H7 (cell line): ENCODE data around the gene SLC7A1. TPM values are rescaled to one million over a fixed set of nuclear protein-coding genes. Genes with fewer than 3 reads are reported as not detected.

Source experiments
- DNase-seq: peaks from one replicate; pipeline ENCODE4 v3.0.0; 2012
- H3K27me3 ChIP-seq: 2 replicates; pipeline ENCODE4 v1.6.0; 2011; ENCODE audit warnings: mild to moderate bottlenecking, low read length; ENCODE audit not compliant: control insufficient read depth, insufficient read depth
- H3K36me3 ChIP-seq: replicated peaks from 2 replicates; pipeline ENCODE4 v1.5.1; 2011; ENCODE audit warnings: low read length; ENCODE audit not compliant: control insufficient read depth, insufficient read depth
- H3K4me3 ChIP-seq: 2 replicates; pipeline ENCODE4 v1.5.1; 2011; ENCODE audit warnings: low read depth, mild to moderate bottlenecking, control low read depth, low read length, moderate library complexity; ENCODE audit not compliant: insufficient read depth
- total RNA-seq: library from RNA; depleted of rRNA; stranded (reverse); fragments of >200 nt; shearing (Covaris generic); gene quantifications from 2 replicates; pipeline ENCODE4 v1.2.3, GENCODE V29; 2014

Gene SLC7A1
- total RNA-seq, 1 experiment from 2014 or later = 19.0 TPM

- Histone ChIP-seq H3K36me3 (peaks cover 2% of the 10 kb centered on the region; the same call in 1 of the 2 replicates), H3K27me3 (no peaks in the 10 kb centered on the region; the same call in 1 of the 2 replicates), H3K4me3 (peak overlapping the region; percentile 86)
- peak; percentile 75 for DNase-seq
Measured at GRCh38 chr13:29594710-29595379, 643 bp downstream of the SLC7A1 start.

GRCh38 chr13:29594303-29594709, 1.2 kb downstream of the SLC7A1 start:
- Histone ChIP-seq H3K36me3 (peaks cover 2% of the 10 kb centered on the region; the same call in 1 of the 2 replicates), H3K4me3 (peak overlapping the region; percentile 86), H3K27me3 (no peaks in the 10 kb centered on the region; the same call in 1 of the 2 replicates)
- DNase-seq = peak; percentile 60

GRCh38 chr13:29593605-29594297, 1.7 kb downstream of the SLC7A1 start:
- no peak for DNase-seq
- no peaks in the 10 kb centered on the region; the same call in 1 of the 2 replicates for H3K27me3 ChIP-seq
- H3K4me3 ChIP-seq = peak overlapping the region; percentile 86
- H3K36me3 ChIP-seq = peaks cover 2% of the 10 kb centered on the region; the same call in 1 of the 2 replicates

GRCh38 chr13:29591310-29591709, 4.2 kb downstream of the SLC7A1 start:
- H3K27me3 ChIP-seq = no peaks in the 10 kb centered on the region; the same call in 1 of the 2 replicates
- H3K4me3 ChIP-seq = no peak overlapping the region
- DNase-seq = no peak
- peaks cover 4% of the 10 kb centered on the region for H3K36me3 ChIP-seq

GRCh38 chr13:29589967-29590366, 5.5 kb downstream of the SLC7A1 start:
- Histone ChIP-seq H3K4me3 (no peak overlapping the region), H3K27me3 (no peaks in the 10 kb centered on the region), H3K36me3 (peaks cover 4% of the 10 kb centered on the region)
- peak; percentile 75 for DNase-seq

- DNase-seq = no peak
- no peak overlapping the region for H3K4me3 ChIP-seq
- no peaks in the 10 kb centered on the region for H3K27me3 ChIP-seq
- peaks cover 4% of the 10 kb centered on the region for H3K36me3 ChIP-seq
Measured at GRCh38 chr13:29589234-29589633, 6.3 kb downstream of the SLC7A1 start.

GRCh38 chr13:29587645-29588044, 7.8 kb downstream of the SLC7A1 start:
- peaks cover 4% of the 10 kb centered on the region for H3K36me3 ChIP-seq
- no peak overlapping the region for H3K4me3 ChIP-seq
- DNase-seq = no peak
- no peaks in the 10 kb centered on the region for H3K27me3 ChIP-seq

- Histone ChIP-seq H3K4me3 (no peak overlapping the region), H3K27me3 (no peaks in the 10 kb centered on the region), H3K36me3 (peaks cover 2% of the 10 kb centered on the region; the same call in 1 of the 2 replicates)
- no peak for DNase-seq
Measured at GRCh38 chr13:29583073-29583785, 12.3 kb downstream of the SLC7A1 start.

GRCh38 chr13:29582171-29582570, 13.3 kb downstream of the SLC7A1 start:
- no peak for DNase-seq
- H3K4me3 ChIP-seq = no peak overlapping the region
- H3K27me3 ChIP-seq = no peaks in the 10 kb centered on the region
- peaks cover 1% of the 10 kb centered on the region; the same call in 1 of the 2 replicates for H3K36me3 ChIP-seq

GRCh38 chr13:29581666-29582065, 13.8 kb downstream of the SLC7A1 start:
- Histone ChIP-seq H3K36me3 (peaks cover 1% of the 10 kb centered on the region; the same call in 1 of the 2 replicates), H3K4me3 (no peak overlapping the region), H3K27me3 (no peaks in the 10 kb centered on the region)
- DNase-seq = no peak

GRCh38 chr13:29579094-29579493, 16.4 kb downstream of the SLC7A1 start:
- no peak for DNase-seq
- Histone ChIP-seq H3K27me3 (no peaks in the 10 kb centered on the region), H3K36me3 (peaks cover 1% of the 10 kb centered on the region; the same call in 1 of the 2 replicates), H3K4me3 (no peak overlapping the region)

GRCh38 chr13:29578300-29579085, 17.0 kb downstream of the SLC7A1 start:
- no peak overlapping the region for H3K4me3 ChIP-seq
- no peaks in the 10 kb centered on the region for H3K27me3 ChIP-seq
- DNase-seq = no peak
- peaks cover 1% of the 10 kb centered on the region; the same call in 1 of the 2 replicates for H3K36me3 ChIP-seq

GRCh38 chr13:29577136-29578051, 18.1 kb downstream of the SLC7A1 start:
- Histone ChIP-seq H3K27me3 (no peaks in the 10 kb centered on the region), H3K36me3 (peaks cover 1% of the 10 kb centered on the region; the same call in 1 of the 2 replicates), H3K4me3 (no peak overlapping the region)
- DNase-seq = no peak
